Esophagus squamous epithelium (tissue), 4 donors: ENCODE data around the gene STAG1.

ENCODE experiments used
- CTCF ChIP-seq, 6 experiments: fragments of 450-650 bp in 4 of 6; fragments of 200-600 bp in 2 of 6; sonication (generic) in 2 of 6; IDR thresholded peaks; one replicate each; pipeline ENCODE4 v1.5.1; 2016 to 2019; ENCODE audit warnings: antibody characterized with exemption in 6 of 6, mild to moderate bottlenecking in 4 of 6, moderate library complexity in 4 of 6
- POLR2A ChIP-seq, 4 donors: fragments of 450-650 bp; IDR thresholded peaks; one replicate each; pipeline ENCODE4 v1.6.1; 2017; ENCODE audit warnings: antibody characterized with exemption in 4 of 4, mild to moderate bottlenecking in 4 of 4, moderate library complexity in 3 of 4

- no peak for TF ChIP-seq CTCF (IDR thresholded peaks at IDR 0.05)
- no peak for TF ChIP-seq POLR2A (IDR thresholded peaks at IDR 0.05)
Measured at GRCh38 chr3:136788154-136788553, 36.0 kb upstream of the STAG1 start.
